GM21825 (cell line): ENCODE results near the gene KCP.

ENCODE experiments used
- ATAC-seq: cut with Tn5 transposase; IDR thresholded peaks from one replicate; pipeline ENCODE4 v1.9.1; 2021; ENCODE audit warnings: mild to moderate bottlenecking, moderate library complexity; ENCODE audit not compliant: unreplicated experiment

KCP gene

DNA sequence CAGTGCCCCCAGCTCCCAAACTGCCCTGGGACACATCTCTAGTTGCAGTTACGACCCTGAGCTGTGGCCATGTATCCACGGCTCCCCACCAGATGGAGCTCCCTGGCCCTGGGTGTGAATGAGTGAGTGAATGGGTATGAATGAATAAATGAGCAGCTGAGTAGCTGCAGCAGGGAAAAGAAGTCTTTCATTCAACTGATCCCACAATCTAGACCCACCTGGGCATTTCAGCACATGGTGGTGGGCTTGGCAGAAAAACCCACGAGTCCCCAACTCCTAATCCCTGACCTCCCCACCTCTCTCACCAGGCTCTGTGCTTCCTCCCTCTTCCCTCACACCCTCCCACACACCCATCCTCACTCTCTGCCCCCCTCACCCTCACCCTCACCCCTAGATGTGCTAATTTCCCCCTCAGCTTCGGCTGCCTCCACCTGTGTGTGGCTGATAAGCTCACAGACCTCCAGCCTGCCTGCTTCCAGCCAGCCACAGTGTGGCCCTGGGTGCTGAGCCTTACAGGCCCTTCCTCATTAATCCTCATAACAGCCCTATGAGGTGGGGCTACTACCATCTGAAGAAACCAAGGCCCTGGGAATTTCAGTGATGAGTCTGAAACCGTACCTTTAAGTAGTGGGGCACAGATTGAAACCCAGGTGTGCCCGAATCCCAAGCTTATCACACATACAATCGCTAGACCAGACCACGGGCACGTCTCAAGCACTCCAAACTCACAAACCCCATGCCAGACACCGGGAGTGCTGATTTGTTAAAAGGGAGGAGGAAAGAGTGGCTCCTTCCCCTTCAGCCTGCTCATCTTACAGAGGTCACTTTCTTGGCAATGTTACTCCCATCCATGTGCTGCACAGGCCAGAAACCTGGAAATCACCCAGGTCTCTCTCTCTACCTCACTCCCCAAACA is 50.1 kb downstream of the KCP start:
- no peak for ATAC-seq

- ATAC-seq = no peak
Observed at GRCh38 chr7:128859232-128860157, 51.0 kb downstream of the KCP start.

- no peak for ATAC-seq
Observed at GRCh38 chr7:128858380-128859231, 51.9 kb downstream of the KCP start.

DNA sequence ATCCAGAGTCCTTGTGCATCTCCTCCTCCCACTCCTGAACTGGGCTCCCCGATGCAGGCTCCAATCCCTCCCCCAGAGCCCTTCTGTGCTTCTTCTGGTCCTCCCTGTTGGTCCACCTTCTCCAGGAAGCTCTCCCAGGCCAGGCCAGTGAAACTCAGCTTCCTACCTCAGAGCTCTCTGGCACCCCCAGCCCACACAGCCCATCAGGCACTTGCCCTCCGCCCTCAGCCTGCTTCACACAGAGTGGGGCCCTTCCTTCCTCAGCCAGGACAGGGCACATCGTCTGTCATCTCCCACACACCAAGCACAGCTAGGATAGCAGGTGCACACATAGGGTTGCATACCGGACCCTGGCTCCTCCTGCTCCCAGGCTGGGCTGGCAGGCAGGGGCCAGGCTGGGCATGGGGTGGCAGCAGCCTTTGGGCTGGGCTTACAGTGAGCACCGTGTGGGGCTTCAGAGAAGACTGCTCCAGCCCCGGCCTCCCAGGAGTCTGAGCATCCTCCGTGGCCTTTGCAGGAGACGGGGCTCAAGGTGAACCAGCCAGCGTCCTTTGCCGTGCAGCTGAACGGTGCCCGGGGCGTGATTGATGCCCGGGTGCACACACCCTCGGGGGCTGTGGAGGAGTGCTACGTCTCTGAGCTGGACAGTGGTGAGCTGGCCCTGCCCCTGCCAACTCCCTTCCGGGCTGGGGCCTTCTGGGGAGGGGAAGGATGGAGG is 54.3 kb downstream of the KCP start:
- ATAC-seq = no peak

GRCh38 chr7:128855559-128855958 is 55.0 kb downstream of the KCP start:
- no peak for ATAC-seq

DNA sequence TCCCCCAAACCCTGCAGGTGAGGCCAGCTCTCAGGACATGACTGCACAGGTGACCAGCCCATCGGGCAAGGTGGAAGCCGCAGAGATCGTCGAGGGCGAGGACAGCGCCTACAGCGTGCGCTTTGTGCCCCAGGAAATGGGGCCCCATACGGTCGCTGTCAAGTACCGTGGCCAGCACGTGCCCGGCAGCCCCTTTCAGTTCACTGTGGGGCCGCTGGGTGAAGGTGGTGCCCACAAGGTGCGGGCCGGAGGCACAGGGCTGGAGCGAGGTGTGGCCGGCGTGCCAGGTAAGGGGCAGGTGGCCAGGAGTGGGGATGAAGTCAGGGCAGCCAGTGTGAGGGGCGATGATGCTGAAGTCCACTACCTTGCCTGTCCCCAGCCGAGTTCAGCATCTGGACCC is 56.1 kb downstream of the KCP start:
- ATAC-seq = no peak

GRCh38 chr7:128853799-128854198 is 56.7 kb downstream of the KCP start:
- no peak for ATAC-seq

DNA sequence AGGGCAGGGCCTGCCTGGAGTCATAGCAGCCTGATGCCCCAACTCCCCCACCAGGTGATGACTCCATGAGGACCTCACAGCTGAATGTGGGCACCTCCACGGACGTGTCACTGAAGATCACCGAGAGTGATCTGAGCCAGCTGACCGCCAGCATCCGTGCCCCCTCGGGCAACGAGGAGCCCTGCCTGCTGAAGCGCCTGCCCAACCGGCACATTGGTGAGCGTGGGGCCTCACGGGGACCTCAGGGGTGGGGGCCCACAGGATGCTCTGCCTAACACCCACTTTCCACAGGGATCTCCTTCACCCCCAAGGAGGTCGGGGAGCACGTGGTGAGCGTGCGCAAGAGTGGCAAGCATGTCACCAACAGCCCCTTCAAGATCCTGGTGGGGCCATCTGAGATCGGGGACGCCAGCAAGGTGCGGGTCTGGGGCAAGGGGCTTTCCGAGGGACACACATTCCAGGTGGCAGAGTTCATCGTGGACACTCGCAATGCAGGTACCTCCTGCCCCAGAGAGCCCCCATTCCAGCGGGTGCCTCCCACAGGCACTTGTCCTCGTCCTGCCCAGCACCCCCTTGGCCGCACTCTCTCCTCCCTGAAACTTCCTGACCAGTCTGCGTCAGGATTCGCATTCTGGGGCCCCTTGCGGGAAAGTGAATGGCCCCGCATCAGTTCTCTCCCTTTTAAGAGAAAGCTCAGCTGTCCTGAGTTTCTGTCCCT is 57.8 kb downstream of the KCP start:
- no peak for ATAC-seq

DNA sequence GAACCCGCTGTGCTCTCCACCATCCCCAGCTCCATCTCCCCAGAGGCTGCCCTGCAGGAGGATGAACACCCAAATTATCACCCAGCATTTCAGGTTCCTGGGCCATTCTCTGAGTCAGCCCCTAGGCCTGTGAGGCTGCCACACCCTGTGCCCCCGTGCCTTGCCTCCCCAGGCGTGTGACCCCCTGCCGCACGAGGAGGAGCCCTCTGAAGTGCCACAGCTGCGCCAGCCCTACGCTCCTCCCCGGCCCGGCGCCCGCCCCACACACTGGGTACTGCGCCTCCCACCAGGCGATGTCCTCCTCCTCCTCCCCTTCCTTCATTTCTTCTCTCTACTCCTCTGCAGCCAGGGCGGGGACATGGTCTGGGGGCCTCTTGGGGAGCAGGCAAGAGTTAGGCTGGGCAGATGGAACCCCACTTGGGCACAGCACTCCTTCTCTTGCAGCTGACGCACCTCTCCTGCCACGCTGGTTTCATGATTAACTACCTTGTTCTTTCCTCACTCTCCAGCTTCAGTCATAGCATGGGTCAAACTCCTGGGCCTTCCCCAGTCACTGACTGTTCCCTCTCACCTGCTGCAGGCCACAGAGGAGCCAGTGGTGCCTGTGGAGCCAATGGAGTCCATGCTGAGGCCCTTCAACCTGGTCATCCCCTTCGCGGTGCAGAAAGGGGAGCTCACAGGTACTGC is 60.6 kb downstream of the KCP start:
- no peak for ATAC-seq

- ATAC-seq = no peak
Observed at GRCh38 chr7:128849156-128849515, 61.4 kb downstream of the KCP start.

DNA sequence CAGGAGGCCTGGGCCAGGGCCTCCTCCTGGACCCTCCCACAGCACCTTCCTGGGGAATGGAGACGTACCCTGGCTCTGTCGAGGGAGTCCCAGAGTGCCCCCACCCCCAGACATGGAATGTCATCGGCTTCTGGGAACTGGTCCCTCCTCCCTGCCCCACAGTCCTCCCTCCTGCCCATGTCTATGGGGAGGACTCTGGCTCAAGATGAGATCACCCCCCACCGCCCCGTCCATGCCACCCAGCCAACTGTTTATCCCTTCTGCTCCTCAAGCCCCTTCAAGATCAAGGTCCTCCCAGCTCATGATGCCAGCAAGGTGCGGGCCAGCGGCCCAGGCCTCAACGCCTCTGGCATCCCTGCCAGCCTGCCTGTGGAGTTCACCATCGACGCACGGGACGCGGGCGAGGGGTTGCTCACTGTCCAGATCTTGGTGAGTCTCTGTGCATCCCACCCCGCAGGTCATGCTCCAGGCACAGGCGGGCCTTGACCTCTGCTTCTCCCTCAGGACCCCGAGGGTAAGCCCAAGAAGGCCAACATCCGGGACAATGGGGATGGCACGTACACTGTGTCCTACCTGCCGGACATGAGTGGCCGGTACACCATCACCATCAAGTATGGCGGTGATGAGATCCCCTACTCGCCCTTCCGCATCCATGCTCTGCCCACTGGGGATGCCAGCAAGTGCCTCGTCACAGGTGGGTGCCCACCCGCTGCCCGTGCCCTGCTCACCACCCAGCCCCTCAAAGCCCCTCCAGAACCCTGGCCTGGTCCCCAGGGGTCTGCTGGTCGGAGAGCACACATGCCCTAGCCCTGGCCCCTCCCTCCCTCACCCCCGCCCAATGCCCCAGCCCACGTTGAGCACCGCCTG is 62.0 kb downstream of the KCP start:
- no peak for ATAC-seq

GRCh38 chr7:128847721-128848211 is 62.7 kb downstream of the KCP start:
- ATAC-seq = no peak

DNA sequence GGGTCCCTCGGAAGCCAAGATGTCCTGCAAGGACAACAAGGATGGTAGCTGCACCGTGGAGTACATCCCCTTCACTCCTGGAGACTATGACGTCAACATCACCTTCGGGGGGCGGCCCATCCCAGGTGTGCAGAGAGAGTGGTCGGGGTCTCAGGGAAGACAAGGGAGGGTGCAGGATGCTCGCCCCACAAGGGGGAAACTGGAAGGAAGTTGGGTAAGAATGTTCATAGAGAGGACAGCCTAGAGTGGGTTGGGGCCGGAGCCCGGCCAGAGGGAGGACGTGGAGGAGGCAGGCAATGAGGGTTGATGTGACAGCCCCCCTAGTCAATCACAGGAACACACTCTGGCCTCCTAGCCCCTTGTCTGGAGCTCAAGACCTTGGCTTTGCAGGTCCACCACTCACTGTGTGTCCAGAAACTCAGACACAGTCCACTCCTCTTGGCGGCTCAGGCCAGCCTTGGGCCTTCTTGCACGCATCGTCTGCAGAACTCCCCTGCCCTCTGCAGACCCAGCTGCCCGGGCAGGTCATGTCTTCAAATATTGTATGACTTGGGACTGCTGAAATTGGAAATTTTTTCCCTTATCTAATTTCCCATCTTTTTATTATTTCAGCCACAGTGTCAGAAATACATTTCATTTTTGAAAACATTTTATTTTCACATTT is 63.6 kb downstream of the KCP start:
- no peak for ATAC-seq

- ATAC-seq = no peak
Observed at GRCh38 chr7:128845987-128846386, 64.5 kb downstream of the KCP start.

DNA sequence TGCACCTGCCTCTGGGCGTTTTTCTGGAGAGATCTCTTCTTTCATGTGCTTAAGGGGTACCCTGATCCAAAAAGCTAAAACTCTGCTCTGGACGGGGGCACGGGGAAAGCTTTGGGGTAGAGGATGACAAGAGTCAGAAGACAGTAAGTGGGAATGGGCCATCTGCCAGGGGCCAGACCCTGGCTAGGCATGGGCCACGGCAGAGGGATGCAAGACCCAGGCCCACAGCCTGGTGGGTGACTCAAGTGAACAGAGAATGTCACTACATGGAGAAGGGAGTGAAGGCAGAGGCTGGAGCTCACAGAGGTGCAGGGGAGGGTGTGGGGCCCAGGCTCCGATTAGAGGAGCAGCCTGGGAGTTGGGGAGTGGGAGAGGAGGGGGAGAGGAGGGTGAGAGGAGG is 65.0 kb downstream of the KCP start:
- no peak for ATAC-seq

- ATAC-seq = no peak
Observed at GRCh38 chr7:128844777-128845311, 65.7 kb downstream of the KCP start.

GRCh38 chr7:128843938-128844621 is 66.4 kb downstream of the KCP start:
- no peak for ATAC-seq
